ENCODE data around the gene GMPPB.
"Not testable (repeated sequence)": the region's sequence is repeated elsewhere in the genome, so short reads cannot be mapped to it uniquely, and the experiment has no call there.

DNA sequence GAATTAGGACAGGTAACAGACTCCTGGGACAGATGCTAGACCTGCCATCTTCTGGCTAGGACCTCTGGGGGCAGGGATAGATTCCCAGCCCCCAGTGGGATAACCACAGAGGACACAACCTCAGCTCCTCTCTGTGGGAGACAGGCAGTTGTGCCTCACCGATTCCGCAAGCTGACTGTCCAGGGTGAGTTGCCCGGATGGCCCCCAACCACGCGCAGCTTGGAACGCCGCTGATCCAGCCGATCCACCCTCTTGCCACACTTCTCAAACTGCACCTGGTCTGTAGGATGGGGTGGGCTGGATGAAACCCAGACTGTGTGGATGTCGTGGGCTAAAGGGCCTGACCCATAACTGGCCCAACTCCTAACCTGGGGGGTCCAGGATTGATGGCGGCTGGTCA, 38.6 kb downstream of the GMPPB start:
- TF ChIP-seq, protein P1, sequence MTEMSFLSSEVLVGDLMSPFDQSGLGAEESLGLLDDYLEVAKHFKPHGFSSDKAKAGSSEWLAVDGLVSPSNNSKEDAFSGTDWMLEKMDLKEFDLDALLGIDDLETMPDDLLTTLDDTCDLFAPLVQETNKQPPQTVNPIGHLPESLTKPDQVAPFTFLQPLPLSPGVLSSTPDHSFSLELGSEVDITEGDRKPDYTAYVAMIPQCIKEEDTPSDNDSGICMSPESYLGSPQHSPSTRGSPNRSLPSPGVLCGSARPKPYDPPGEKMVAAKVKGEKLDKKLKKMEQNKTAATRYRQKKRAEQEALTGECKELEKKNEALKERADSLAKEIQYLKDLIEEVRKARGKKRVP (CRISPR knock-in tag; IDR thresholded peaks at IDR 0.05), result not testable (repeated sequence)
- not testable (repeated sequence) for TF ChIP-seq POLR2A (conservative IDR thresholded peaks at IDR 0.05); MEF2A (IDR thresholded peaks at IDR 0.05; ENCODE audit: control insufficient read depth, low read depth, low read length); NFXL1 (CRISPR knock-in tag; IDR thresholded peaks at IDR 0.05); JUNB (CRISPR knock-in tag; conservative IDR thresholded peaks at IDR 0.05); NCOA4 (IDR thresholded peaks at IDR 0.05; ENCODE audit: partially characterized antibody); ZNF561 (CRISPR knock-in tag; conservative IDR thresholded peaks at IDR 0.05)
- TF ChIP-seq, protein P2, sequence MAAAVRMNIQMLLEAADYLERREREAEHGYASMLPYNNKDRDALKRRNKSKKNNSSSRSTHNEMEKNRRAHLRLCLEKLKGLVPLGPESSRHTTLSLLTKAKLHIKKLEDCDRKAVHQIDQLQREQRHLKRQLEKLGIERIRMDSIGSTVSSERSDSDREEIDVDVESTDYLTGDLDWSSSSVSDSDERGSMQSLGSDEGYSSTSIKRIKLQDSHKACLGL (CRISPR knock-in tag; IDR thresholded peaks at IDR 0.05; ENCODE audit: borderline replicate concordance, poor library complexity, severe bottlenecking), result not testable (repeated sequence)

Data from K562 (cell line).